ENCODE results near the gene UBE2J2.

The UBE2J2 gene

DNA sequence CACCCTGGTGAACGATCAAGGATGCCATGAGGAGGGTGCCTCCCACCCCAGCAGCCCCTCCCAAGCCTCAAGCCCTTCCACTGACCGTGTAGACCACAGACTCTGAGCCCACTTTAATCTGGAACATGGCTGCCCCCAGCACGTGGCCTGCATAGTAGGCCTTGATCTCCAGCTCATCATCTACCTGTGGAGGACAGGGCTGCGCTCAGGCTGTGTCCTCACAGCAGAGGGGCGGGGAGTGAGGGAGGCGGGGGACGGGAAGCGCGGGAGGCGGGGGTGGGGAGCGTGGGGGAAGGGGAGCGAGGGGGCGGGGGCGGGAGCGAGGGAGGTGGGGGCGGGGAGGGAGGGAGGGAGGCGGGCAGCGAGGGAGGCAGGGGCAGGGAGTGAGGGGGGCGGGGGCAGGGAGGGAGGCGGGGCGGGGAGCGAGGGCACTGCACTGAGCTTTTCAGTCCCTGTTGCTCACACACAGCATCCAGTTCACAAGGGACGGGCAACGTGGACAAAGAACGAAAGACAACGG lies 41.8 kb upstream of the UBE2J2 start:
- TF ChIP-seq, protein P1, sequence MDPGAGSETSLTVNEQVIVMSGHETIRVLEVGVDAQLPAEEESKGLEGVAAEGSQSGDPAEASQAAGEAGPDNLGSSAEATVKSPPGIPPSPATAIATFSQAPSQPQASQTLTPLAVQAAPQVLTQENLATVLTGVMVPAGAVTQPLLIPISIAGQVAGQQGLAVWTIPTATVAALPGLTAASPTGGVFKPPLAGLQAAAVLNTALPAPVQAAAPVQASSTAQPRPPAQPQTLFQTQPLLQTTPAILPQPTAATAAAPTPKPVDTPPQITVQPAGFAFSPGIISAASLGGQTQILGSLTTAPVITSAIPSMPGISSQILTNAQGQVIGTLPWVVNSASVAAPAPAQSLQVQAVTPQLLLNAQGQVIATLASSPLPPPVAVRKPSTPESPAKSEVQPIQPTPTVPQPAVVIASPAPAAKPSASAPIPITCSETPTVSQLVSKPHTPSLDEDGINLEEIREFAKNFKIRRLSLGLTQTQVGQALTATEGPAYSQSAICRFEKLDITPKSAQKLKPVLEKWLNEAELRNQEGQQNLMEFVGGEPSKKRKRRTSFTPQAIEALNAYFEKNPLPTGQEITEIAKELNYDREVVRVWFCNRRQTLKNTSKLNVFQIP (CRISPR knock-in tag; IDR thresholded peaks at IDR 0.05; ENCODE audit: borderline replicate concordance, low read depth), result no peak
- TF ChIP-seq CSDC2 (CRISPR knock-in tag; IDR thresholded peaks at IDR 0.05), result no peak
- TF ChIP-seq ESRRG (CRISPR knock-in tag; IDR thresholded peaks at IDR 0.05), result no peak
- no peak for TF ChIP-seq PPARA (CRISPR knock-in tag; IDR thresholded peaks at IDR 0.05; ENCODE audit: borderline replicate concordance)
- TF ChIP-seq, protein P2, sequence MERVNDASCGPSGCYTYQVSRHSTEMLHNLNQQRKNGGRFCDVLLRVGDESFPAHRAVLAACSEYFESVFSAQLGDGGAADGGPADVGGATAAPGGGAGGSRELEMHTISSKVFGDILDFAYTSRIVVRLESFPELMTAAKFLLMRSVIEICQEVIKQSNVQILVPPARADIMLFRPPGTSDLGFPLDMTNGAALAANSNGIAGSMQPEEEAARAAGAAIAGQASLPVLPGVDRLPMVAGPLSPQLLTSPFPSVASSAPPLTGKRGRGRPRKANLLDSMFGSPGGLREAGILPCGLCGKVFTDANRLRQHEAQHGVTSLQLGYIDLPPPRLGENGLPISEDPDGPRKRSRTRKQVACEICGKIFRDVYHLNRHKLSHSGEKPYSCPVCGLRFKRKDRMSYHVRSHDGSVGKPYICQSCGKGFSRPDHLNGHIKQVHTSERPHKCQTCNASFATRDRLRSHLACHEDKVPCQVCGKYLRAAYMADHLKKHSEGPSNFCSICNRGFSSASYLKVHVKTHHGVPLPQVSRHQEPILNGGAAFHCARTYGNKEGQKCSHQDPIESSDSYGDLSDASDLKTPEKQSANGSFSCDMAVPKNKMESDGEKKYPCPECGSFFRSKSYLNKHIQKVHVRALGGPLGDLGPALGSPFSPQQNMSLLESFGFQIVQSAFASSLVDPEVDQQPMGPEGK (CRISPR knock-in tag; IDR thresholded peaks at IDR 0.05; ENCODE audit: borderline replicate concordance), result no peak
- no peak for TF ChIP-seq OSR1 (CRISPR knock-in tag; IDR thresholded peaks at IDR 0.05)
- no peak for TF ChIP-seq ZC3H10 (CRISPR knock-in tag; IDR thresholded peaks at IDR 0.05)
- TF ChIP-seq ZNF565 (CRISPR knock-in tag; conservative IDR thresholded peaks at IDR 0.05; ENCODE audit: low read depth), result no peak
- TF ChIP-seq, protein P3, sequence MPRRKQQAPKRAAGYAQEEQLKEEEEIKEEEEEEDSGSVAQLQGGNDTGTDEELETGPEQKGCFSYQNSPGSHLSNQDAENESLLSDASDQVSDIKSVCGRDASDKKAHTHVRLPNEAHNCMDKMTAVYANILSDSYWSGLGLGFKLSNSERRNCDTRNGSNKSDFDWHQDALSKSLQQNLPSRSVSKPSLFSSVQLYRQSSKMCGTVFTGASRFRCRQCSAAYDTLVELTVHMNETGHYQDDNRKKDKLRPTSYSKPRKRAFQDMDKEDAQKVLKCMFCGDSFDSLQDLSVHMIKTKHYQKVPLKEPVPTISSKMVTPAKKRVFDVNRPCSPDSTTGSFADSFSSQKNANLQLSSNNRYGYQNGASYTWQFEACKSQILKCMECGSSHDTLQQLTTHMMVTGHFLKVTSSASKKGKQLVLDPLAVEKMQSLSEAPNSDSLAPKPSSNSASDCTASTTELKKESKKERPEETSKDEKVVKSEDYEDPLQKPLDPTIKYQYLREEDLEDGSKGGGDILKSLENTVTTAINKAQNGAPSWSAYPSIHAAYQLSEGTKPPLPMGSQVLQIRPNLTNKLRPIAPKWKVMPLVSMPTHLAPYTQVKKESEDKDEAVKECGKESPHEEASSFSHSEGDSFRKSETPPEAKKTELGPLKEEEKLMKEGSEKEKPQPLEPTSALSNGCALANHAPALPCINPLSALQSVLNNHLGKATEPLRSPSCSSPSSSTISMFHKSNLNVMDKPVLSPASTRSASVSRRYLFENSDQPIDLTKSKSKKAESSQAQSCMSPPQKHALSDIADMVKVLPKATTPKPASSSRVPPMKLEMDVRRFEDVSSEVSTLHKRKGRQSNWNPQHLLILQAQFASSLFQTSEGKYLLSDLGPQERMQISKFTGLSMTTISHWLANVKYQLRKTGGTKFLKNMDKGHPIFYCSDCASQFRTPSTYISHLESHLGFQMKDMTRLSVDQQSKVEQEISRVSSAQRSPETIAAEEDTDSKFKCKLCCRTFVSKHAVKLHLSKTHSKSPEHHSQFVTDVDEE (CRISPR knock-in tag; IDR thresholded peaks at IDR 0.05), result no peak
- no peak for TF ChIP-seq ZFP30 (CRISPR knock-in tag; IDR thresholded peaks at IDR 0.05)
- TF ChIP-seq, protein P4, sequence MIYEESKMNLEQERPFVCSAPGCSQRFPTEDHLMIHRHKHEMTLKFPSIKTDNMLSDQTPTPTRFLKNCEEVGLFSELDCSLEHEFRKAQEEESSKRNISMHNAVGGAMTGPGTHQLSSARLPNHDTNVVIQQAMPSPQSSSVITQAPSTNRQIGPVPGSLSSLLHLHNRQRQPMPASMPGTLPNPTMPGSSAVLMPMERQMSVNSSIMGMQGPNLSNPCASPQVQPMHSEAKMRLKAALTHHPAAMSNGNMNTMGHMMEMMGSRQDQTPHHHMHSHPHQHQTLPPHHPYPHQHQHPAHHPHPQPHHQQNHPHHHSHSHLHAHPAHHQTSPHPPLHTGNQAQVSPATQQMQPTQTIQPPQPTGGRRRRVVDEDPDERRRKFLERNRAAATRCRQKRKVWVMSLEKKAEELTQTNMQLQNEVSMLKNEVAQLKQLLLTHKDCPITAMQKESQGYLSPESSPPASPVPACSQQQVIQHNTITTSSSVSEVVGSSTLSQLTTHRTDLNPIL (CRISPR knock-in tag; IDR thresholded peaks at IDR 0.05; ENCODE audit: low read depth), result no peak
- TF ChIP-seq ISL1 (CRISPR knock-in tag; IDR thresholded peaks at IDR 0.05), result no peak
- no peak for TF ChIP-seq GLIS3 (CRISPR knock-in tag; IDR thresholded peaks at IDR 0.05)
- TF ChIP-seq, protein P5, sequence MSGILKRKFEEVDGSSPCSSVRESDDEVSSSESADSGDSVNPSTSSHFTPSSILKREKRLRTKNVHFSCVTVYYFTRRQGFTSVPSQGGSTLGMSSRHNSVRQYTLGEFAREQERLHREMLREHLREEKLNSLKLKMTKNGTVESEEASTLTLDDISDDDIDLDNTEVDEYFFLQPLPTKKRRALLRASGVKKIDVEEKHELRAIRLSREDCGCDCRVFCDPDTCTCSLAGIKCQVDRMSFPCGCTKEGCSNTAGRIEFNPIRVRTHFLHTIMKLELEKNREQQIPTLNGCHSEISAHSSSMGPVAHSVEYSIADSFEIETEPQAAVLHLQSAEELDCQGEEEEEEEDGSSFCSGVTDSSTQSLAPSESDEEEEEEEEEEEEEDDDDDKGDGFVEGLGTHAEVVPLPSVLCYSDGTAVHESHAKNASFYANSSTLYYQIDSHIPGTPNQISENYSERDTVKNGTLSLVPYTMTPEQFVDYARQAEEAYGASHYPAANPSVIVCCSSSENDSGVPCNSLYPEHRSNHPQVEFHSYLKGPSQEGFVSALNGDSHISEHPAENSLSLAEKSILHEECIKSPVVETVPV (CRISPR knock-in tag; IDR thresholded peaks at IDR 0.05), result no peak
- no peak for TF ChIP-seq ZFP3 (CRISPR knock-in tag; IDR thresholded peaks at IDR 0.05)
- TF ChIP-seq TCF4 (CRISPR knock-in tag; IDR thresholded peaks at IDR 0.05; ENCODE audit: borderline replicate concordance), result no peak
- ATAC-seq, result no peak

DNA sequence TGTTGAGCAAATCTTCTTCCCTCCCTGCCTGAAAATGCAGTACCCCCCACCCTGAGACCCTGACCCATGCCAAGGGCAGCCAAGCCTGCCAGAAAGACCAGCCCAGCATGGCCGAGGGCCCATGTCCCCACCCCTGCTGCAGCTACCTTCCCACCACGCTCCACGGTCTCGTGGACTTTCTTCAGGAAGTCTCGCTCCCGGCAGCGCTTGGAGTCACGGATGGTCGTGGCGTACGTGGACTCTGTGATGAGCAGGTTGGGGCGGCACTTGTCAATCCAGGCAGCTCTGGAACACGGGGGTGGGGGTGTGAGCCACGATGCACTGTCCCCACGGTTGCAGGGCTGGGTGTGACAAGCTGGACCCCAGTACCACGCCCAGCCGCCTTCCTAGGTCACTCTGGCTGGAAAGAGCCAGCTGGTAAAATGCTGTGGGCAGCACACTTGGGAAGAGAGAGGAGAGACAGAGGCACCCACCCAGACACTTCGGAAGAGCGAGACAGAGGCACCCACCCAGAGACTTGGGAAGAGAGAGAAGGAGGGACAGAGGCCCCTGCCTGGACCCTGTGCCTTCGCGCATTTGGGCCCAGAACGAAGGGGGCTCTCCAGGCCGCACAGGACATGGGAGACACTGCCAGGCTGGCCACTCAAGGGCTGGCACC lies 41.2 kb upstream of the UBE2J2 start:
- ATAC-seq, result no peak
- TF ChIP-seq ZFP30 (CRISPR knock-in tag; IDR thresholded peaks at IDR 0.05), result no peak
- no peak for TF ChIP-seq CSDC2 (CRISPR knock-in tag; IDR thresholded peaks at IDR 0.05)
- TF ChIP-seq, protein P1 (CRISPR knock-in tag; IDR thresholded peaks at IDR 0.05; ENCODE audit: borderline replicate concordance, low read depth), result no peak
- TF ChIP-seq ISL1 (CRISPR knock-in tag; IDR thresholded peaks at IDR 0.05), result no peak
- TF ChIP-seq PPARA (CRISPR knock-in tag; IDR thresholded peaks at IDR 0.05; ENCODE audit: borderline replicate concordance), result no peak
- no peak for TF ChIP-seq ZNF70 (CRISPR knock-in tag; IDR thresholded peaks at IDR 0.05)

DNA sequence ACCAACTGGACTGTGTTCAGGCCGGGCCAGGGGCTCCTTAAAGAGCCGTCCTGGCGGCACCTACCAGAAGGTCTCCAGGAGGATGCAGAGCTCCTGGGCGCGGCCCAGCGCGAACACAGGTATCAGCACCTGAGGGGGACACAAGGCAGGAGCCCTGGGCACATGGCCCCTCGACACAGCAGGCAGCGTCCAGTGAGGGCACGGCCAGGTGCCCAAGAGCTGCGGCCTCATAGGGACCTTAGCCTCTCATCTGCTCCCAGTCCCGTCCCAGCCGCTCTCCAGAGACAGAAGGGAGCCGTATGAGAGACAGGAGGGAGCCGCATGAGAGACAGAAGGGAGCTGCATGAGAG lies 40.6 kb upstream of the UBE2J2 start:
- no peak for ATAC-seq
- TF ChIP-seq, protein P2 (CRISPR knock-in tag; IDR thresholded peaks at IDR 0.05; ENCODE audit: borderline replicate concordance), result no peak
- TF ChIP-seq BACH2 (CRISPR knock-in tag; IDR thresholded peaks at IDR 0.05; ENCODE audit: borderline replicate concordance) (no peak), SNAI2 (CRISPR knock-in tag; IDR thresholded peaks at IDR 0.05) (no peak), ZNF70 (CRISPR knock-in tag; IDR thresholded peaks at IDR 0.05) (no peak), ZNF8 (CRISPR knock-in tag; IDR thresholded peaks at IDR 0.05) (no peak), OSR1 (CRISPR knock-in tag; IDR thresholded peaks at IDR 0.05) (no peak), RARB (CRISPR knock-in tag; IDR thresholded peaks at IDR 0.05) (no peak)

Measured in SK-N-SH treated with all-trans-retinoic acid at 6 μM for 48 hours (cell line).